ENCODE results near the gene CFAP97D2.

- TF ChIP-seq ZBTB7A (IDR thresholded peaks at IDR 0.05; ENCODE audit: low read depth) = no peak
- no peak for TF ChIP-seq RAD21 (IDR thresholded peaks at IDR 0.05; ENCODE audit: low read depth)
- no peak for TF ChIP-seq CREB1 (IDR thresholded peaks at IDR 0.05; ENCODE audit: low read depth)
- no peak for TF ChIP-seq USF1 (IDR thresholded peaks at IDR 0.05)
- no peak for TF ChIP-seq YY1 (IDR thresholded peaks at IDR 0.05; ENCODE audit: low read depth)
- TF ChIP-seq FOXM1 (IDR thresholded peaks at IDR 0.05; ENCODE audit: borderline replicate concordance, low read depth) = no peak
Observed at GRCh38 chr13:114174529-114174961, 4.5 kb upstream of the CFAP97D2 start.

All from Ishikawa (cell line).